NCI-H1105 (cell line): Measurements from ENCODE around the gene SMAD2.

Experiments used
- DNase-seq: peaks from one replicate; lab custom pipeline; 2025; lab: John Stamatoyannopoulos, UW

SMAD2 gene

DNA sequence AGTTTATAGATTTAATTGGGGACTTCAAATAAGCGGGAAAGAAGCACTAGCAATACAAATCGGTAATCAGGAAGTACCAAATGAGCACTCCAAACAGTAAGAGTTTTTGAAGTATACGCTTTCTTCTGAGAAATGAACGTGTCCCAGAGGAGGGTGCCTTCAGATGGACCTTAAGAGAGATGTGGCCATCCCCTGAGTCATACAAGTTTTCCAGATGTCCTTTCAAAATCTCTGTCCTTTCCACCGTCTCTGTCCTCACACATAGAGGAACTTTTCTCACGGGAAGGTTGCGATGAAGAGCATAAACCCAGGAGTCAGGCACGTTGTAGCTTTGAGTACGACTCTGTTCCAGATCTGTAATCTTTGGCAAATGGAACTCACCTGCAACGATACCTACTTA lies 1.7 kb upstream of the SMAD2 start:
- no peak for DNase-seq

DNA sequence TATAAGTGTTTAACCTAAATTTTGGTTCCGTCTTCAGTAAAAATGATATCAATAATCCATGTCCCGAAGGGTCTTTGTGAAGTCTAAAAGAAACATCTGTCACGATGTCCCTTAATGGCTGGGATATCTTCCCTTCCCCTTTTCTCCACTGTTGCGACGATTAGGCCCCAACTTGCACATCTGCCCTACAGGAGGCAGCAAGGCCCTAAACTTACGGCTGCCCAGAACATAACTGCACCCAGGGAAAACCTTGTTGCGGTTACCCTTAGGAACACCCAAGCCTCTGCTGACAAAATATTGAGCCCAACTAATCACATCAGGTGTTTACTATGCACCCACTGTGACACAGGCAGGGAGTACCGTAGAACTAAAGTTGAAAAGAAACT lies 1.3 kb upstream of the SMAD2 start:
- DNase-seq: peak; percentile 36

DNA sequence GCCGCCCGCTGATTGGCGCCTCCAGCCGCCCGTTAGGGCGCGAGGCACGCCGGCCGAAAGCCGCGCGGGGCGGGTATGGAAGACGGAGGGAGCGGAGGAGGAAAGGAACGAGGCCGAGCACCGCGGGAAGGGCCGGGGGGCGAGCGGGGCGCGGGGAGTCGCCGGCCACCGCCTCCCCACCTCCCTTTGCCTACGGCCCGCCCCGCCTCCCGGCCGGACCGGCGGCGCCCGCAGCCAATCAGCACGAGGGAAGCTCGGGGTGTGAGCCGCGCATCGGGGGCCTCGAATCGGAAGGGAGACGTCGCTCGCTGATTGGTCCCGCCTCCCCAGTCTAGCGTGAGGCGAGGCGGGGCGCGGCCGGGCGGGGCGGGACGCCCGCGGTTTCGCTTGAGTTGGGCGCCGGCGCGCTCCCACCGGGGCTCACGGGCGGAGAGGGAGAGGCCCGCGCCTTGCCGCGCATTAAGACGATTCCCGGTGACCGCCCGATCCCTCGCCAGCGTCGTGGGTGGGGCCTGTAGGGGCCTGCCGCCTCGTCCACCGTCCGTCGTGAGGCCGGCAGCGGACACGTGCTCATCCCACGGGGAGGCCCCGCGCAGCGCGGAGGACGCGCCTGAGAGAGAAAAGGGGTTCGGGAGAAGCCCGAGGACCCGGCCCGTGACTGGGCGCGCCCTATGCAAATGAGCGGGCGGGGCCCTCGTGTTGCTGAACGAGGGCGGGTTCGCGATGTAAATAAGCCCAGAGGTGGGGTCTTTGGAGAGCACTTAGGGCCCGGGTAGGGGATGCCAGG lies 665 bp upstream of the SMAD2 start:
- DNase-seq: peak; percentile 98

DNA sequence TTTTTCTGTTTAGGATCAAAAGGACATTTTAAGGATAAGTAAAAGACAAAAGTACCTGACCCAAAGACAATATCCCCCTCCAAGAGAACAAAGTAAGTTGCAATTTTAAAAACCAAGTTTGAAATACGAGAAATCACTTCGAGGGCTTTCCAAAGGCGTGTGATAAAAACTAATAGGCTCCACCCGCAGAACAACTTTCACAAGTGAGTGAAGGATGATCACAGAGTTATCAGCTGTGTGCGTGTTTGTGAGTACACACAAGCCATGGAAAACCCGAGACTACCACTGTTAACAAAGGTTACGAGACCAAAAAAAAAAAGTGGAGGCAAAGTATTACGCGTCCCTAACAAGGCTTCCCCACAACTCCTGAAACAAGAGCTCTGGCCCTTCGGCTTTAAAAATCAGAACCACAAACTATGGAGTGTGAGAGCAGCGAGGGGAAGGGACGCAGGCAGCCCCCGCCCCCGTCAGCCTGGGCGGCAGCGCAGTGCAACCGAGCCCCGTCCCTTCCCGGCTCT lies 719 bp downstream of the SMAD2 start:
- no peak for DNase-seq

DNA sequence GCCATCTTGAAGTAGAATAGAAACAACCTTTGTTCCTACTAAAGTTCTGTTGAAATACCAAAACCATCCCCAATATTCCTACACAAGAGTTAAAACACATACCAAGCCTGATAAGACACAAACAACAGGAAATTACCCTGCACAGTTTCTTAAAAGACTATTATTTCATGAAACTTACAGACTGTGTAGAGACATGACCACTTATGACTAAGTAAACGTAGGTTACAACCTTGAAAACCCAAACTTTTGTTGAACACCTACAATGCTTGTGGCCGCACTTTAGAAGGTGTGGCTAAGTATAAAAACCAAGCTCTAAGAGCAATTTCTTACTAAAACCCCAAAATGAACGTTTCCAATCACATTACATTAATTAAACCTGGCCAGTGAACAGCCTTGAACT lies 2.0 kb downstream of the SMAD2 start:
- no peak for DNase-seq

DNA sequence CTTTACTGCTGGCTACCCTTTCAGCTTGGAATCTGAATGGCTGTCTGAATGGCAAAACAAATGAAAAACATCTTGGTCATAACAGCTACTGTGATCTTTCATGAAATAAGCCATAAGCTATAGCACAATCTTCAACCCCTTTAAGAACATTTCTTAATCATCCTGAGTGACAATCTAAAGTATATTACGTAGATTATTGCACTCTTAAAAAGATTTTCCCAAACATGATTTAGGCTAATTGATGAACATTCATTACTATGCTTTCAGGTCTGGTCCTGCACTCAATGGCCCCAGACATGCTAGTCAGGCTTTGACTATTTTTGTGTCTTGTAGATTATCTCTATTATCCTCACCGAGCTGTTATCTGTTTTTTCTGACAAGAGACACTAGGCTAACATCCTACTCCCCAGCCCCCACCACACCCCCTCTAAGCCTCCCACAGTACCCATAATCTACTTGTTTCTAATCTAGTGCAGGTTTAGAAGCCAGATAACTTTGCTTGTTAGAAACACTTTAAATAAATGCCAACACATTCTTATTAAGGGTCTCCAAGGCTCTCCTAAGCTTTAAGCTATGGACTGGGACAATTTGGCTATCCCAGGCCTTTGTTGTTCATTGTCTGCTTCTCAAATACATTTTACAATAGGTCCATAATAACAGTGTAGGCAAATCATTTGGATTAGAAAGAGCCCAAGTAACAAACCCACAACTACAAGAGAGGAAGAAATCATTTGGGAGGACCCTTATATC lies 4.2 kb downstream of the SMAD2 start:
- no peak for DNase-seq

DNA sequence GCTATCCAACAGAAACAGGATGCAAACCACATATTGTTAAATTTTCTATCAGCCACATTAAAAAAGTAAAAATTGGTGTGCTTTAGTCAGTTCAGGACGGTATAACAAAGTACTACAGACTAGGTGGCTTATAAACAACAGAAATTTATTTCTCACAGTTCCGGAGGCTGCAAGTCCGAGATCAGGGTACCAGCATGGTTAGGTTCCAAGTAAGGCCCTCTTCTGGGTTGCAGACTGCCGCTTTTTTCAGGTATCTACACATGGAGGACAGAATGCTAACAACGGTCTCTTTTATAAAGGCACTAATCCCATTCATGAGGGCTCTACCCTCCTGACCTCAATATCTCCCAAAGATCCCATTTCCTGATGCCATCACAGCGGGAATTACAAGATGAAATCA lies 10.5 kb downstream of the SMAD2 start:
- no peak for DNase-seq

DNA sequence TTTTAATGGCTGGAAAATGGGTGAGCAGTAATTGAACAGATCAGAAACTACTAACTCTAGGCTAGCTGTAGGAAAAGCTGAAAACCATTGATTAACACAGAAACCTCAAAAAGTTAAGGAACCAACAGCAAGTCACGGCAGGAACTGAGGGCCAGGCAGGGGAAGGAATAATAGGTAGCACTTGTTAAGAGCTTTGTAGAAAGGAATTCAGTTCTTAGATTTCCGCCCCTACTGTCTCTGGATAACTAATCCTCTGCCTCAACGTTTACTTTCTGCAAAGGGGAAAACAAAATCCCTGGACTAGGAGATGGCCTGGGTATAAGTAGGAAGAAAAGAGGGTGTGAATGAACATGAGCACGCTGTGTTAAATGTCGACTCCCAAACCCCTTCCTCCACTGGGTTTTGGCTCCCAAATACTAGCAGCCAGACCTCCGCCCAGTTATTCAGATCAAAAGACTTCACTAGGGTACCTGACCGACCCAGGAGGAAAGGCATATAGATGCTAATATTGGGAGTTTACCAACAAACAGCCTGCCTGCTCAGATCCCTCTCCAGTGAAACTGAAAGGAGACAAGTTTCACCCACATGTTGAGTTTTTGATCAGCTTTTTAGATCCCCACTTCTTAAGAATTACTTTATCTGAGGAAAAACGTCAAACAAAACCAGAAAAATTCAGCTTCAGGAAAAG lies 12.4 kb downstream of the SMAD2 start:
- no peak for DNase-seq

DNA sequence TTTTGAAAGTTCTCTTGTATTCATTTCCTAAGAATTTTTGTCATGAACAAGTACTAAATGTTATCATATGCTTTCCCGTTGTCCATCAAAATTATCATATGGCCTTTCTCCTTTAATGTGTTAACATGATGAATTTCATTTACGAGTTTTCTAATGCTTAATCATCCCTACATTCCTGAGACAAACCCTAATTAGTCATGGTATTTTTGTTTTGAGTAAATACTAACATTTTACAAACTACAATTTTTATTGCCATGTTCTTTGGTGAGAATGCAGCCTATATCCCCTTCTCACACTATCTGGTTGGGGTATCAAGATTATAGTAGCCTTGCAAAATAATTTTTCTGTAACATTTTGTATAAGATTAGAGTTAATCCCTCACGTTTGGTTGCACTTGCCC lies 14.5 kb downstream of the SMAD2 start:
- DNase-seq: no peak

DNA sequence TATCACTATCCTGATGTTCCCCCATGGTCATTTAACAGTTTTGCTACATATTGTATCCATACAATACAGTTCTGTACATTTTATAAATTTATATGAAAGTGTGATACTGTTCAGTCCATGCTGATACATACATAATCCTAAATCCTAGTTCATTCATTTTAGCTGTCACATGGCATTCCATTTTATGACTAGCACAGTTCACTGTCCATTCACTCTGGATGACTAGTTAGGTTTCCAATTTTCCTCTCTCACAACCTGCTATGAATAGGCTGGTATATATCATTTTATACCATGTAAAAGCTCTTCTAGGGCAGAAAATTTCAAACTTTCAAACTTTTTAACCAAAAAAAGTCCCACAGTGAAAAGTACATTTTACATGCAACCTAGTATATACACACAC lies 15.2 kb downstream of the SMAD2 start:
- no peak for DNase-seq

DNA sequence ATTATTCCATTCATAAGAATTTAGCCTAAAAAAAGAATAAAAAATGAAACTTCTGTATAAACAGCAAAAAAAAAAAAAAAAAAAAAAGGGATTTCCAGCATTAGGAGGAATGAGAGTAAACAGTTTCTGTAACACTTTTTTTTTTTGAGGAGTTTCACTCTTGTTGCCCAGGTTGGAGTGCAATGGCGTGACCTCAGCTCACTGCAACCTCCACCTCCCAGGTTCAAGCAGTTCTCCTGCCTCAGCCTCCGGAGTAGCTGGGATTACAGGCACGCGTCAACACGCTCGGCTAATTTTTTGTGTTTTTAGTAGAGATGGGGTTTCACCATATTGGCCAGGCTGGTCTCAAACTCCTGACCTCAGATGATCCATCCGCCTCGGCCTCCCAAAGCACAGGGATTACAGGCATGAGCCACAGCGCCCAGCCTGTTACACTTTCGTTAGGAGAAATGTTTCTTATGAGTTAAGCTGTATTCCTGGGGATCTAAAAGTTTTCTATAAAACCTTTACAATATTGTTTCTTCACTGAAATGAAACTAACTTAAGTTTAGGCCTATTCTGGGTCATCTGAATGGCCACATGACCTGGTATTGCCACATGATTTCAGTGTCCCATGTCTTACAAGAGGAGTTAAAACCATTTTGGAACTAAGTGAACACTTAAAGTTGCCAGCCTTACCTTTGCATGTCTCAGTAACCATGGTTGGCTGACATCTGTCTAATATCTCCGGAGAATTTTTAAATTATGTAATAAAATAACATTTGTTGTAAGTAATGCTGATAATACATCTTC lies 17.5 kb downstream of the SMAD2 start:
- no peak for DNase-seq

DNA sequence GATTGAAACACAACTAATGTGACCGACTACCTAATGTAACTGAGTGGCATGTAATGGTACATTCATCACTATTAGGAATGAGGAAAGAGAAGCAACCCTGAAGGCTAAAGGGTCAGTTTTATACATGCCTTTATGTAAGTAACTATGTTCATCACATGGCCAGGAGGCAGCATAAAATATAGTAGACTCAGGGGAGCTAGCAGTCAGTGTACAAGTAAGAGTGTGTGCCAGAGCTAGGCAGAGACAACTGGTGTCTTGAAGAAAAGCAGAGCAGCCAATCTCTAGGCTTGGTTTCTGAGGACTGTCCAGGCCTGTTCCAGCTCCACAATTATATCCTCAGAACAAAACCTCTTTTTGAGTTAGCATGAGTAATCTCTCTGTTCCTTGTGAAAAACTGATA lies 18.1 kb downstream of the SMAD2 start:
- no peak for DNase-seq

DNA sequence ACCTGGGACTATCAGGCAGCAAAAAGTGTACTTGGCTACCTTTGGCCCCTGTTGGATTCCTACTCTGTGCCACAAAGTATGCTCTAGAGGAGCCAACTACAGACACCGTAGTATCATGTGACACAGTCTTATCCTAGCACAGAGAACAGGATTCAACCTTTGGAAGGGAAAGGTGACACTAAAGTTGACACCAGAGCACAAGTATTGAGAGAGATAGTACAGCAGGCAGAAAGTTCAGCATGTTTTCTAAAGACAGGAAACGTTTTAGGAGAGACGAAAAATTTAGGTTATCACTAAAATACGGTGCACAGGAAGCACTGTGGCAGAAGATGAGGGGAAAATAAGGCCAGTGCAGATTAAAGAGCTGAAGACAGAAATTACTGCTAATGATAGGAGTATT lies 18.6 kb downstream of the SMAD2 start:
- no peak for DNase-seq

DNA sequence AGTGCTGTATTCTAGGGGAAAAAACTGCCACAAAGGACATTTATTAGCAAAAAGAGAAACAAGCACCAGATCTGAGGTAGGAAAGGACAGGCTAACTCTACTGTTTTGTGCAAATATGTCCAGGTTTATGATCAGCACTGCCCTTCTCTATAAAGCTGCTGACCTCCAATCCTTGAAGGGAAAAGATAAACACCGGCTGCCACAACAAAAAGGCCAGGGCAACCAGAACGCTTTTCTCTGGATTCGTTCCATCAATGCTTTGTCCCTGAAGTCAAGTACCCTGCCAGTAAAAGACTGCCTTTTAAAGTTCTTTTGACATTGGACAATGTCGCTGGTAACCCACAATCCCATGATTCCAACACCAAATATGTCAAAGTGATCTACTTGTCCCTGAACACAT lies 21.0 kb downstream of the SMAD2 start:
- no peak for DNase-seq

DNA sequence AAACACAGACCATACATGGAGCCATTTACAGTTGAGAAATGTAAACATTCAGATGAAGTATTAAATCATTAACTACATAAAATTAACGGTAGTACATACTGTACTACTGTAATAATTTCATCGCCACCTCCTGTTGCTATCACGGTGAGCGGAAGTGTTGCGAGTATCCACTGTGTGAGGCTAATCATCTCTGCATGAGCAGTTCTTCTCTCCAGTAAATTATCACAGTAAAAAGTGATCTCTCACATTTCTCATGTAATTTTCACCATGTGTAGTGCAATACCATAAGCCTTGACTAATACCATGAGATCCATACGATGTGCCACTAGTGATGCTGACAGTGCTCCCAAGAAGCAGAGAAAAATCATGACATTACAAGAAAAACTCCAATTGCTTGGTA lies 21.9 kb downstream of the SMAD2 start:
- DNase-seq: no peak

DNA sequence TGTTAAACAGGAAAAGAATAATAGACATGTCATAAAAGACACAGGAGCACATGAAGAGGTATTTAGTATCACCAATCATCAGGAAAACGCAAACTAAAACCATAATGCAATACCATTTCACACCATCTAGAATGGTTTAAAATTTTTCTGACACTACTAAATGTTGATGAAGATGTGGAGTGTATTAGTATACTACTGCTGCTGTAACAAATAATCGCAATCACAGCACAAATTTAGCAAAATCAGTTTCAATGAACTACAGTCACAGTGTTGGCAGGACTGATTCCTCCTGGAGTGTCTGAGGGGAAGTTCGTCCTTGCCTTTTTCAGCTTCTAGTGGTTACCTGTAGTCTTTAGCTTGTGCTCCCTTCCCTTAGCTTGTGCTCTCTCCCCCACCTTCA lies 24.1 kb downstream of the SMAD2 start:
- no peak for DNase-seq

DNA sequence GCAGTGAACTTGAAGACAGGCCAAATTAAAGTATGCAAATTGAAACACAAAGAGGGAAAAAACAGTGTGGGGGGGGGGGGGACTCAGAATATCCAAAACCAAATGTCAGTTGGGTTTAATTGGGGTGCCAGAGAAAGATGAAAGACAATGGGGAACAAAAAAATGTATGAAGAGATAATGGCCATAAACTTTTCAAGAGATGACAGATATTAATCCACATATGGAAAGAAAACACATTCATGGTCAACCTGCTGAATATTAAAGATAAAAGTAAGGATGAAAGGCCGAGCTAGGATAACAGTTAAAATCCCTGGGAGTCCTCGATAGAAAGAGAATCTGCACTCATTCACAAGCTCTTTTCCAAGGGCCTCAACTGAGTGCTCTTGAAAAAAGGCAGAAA lies 26.6 kb downstream of the SMAD2 start:
- no peak for DNase-seq

DNA sequence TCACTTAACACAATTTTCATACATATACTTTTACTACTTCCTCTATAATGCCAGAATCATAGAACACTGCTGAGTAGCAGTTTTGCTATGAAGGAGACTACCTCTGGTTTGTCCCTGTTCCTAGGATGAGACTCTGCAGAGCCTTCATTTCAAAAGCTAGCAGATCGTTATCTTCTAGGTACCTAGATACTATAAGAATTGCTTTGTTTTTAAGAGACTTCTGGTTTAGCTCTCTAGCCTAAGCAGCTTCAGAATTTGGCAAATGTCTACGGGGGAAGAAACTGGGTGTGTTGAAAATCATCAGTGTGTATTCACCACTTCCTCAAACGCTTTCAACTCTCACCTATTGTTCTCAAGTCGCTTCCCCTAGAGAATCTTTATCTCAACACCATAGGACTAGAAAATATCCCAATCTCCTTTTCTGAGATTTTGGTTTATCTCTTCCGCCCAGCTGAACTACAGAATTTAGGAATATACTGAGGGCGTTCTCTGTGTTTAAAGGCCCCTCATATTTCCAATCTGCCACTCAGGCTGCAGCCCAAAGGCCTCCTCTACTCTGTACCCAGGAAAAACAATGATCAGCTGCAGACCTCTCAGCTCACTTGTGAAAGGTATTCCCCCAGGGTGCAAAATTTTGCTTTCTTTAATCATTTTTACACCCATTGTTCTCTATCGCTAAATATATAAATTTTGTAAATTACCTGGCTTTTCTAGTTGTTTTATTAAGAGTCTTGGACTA lies 28.7 kb downstream of the SMAD2 start:
- DNase-seq: no peak

DNA sequence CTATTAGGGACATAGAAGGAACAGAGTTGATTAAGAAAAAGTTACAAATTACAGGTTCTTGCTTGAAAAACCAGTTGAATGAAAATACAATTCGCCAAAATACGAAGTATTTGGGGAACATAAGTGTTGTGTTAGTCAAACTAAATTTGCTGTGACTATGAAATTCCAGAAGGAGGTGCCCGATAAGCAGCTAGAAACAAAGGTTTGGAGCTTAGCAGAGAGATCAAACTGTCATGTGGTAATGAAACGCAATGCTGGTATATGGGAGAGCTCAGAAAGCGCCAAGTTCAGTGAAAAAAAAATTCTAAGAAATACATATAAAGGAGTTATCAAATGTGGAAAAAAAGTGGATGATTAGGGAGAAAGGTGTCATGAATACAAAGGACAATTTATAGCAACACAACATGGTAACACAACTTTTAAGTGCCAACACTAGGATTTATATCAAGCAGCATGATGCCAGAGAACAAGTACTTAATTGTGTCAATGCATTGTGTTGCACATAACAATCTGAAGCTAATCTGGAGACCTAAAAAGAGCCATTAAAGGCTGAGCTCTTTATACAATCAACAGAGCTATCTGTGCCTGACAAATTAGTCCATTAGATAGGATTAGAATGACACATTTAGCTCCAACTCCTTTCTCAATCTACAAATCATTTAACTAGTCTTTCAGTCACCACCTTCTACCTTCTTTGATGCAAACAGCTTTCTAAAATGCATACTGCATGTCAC lies 31.2 kb downstream of the SMAD2 start:
- no peak for DNase-seq

DNA sequence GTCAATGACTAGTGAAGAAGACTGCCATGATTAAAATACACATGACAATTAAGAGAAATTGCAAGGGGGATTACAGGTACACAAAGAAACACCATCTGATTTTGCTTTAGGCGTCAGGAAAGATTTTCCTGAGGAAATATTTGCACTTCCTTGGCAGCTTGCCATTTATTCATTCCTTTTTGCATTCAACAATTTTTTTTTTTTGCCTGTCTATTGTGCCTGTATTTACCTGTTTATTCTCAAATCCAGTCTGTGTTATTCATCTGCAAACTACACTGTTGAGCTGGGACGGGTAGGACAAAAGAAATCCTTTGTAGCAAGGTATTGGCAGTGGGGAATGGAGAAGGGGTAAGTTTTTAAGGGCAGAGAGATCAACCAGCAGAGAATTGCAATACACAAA lies 31.8 kb downstream of the SMAD2 start:
- peak; percentile 47 for DNase-seq

DNA sequence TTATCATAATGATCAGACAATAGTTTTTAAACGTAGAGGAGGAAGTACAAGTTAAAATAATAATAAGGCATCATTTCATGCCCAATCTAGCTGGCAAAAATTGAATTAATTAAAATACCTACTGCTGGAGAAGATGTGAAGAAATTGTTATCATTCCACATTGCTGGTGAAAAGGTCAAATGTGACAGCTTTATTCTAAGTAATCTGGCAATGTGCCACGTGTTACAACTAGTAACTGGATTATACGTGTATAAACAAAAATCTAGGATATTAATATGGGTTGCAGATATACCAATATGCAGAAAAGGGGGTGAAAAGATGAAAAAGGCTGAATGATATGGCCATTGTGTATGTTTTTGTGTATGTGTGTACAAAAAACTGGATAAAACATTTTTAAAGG lies 32.4 kb downstream of the SMAD2 start:
- no peak for DNase-seq
